GM19351 (cell line): Measurements from ENCODE around the gene FSTL3.
"Not testable (repeated sequence)": the region's sequence is repeated elsewhere in the genome, so short reads cannot be mapped to it uniquely, and the experiment has no call there.

Source experiments
- ATAC-seq: cut with Tn5 transposase; IDR thresholded peaks from one replicate; pipeline ENCODE4 v1.9.1; 2021; ENCODE audit warnings: mild to moderate bottlenecking, moderate library complexity; ENCODE audit not compliant: unreplicated experiment

FSTL3 gene

GRCh38 chr19:660793-661426 lies 15.3 kb upstream of the FSTL3 start:
- no peak for ATAC-seq

- no peak for ATAC-seq
These were observed 14.6 kb upstream of the FSTL3 start for GRCh38 chr19:661427-662196.

- ATAC-seq = no peak
These were observed 13.8 kb upstream of the FSTL3 start for GRCh38 chr19:662207-662961.

GRCh38 chr19:662962-663681 lies 13.1 kb upstream of the FSTL3 start, which contains the start of gene RNF126:
Gene RNF126 (minus strand): TSS chr19:663214. CDS start chr19:663121, 93 bp downstream.
- ATAC-seq = peak; percentile 66

- no peak for ATAC-seq
These were observed 12.5 kb upstream of the FSTL3 start for GRCh38 chr19:663682-664117.

- ATAC-seq = no peak
These were observed 11.2 kb upstream of the FSTL3 start for GRCh38 chr19:664913-665443.

- not testable (repeated sequence) for ATAC-seq
These were observed 9.1 kb upstream of the FSTL3 start for GRCh38 chr19:666985-667573.

GRCh38 chr19:668675-669434 lies 7.3 kb upstream of the FSTL3 start:
- not testable (repeated sequence) for ATAC-seq

- no peak for ATAC-seq
These were observed 5.5 kb upstream of the FSTL3 start for GRCh38 chr19:670609-671075.

- no peak for ATAC-seq
These were observed 1.7 kb upstream of the FSTL3 start for GRCh38 chr19:674282-675151.

- no peak for ATAC-seq
These were observed 219 bp upstream of the FSTL3 start for GRCh38 chr19:676007-676338.

GRCh38 chr19:677201-677600 lies 1.0 kb downstream of the FSTL3 start:
- no peak for ATAC-seq

GRCh38 chr19:677601-678436 lies 1.6 kb downstream of the FSTL3 start:
- no peak for ATAC-seq

GRCh38 chr19:678791-679388 lies 2.7 kb downstream of the FSTL3 start:
- ATAC-seq = no peak

GRCh38 chr19:679418-680286 lies 3.5 kb downstream of the FSTL3 start:
- peak; percentile 3 for ATAC-seq

GRCh38 chr19:680287-681028 lies 4.3 kb downstream of the FSTL3 start:
- ATAC-seq = peak; percentile 70
